Activated CD8-positive, alpha-beta memory T cell treated with anti-CD3 and anti-CD28 coated beads, Interleukin-2, amount 50 U/mL, for 4 hours (primary cell): ENCODE measurements around the gene ANKRD11.
"Not testable (repeated sequence)": the region's sequence is repeated elsewhere in the genome, so short reads cannot be mapped to it uniquely, and the experiment has no call there.

ENCODE experiments used
- DNase-seq: peaks from one replicate; pipeline ENCODE4 v3.0.0-alpha.2; 2020

Gene ANKRD11

DNA sequence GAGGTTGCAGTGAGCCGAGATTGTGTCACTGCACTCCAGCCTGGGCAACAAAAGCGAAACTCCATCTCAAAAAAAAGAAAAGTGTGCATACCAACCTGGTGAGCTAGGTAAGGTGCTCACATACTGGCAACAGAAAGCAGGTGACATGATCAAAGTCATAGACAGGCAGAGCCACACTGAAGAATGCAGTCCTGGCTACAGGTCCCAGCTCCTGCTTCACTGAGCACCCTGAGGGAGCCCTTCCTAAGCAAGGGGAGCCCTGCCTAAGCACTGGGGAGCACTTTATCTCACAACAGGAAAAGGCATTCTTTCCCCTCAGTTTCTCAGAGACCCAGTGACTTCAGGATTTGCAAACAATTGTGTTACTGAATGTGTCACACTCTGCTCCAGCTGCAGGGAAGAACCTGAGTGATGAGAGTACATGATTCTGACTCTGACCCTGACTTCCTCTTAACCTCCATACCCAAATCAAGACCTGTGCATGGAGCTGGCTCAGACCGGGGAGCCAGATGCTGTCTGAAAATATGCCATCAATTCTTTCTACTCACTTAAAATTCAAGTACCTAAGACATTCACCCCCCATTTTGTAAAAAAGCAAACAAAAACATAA lies 40.5 kb downstream of the ANKRD11 start:
- DNase-seq = no peak

DNA sequence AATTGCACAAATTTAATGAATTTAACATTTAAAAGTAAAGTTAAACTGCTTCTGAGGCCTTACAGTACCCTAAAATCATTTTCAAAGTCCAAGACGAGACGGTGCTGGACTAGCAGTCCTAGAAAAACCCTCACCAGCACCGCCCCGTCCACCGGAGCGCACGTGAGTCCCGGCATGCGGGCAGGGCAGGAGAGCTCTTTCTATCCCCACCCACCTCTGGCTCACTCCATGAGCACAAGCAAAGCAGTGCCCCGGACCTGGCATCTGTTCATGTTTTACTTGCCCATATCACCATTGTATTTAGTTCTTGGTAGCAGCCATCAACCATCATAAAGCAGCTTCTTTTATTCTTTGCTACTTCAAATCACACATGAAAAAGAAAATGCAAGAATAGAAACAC lies 41.7 kb downstream of the ANKRD11 start:
- DNase-seq = no peak

DNA sequence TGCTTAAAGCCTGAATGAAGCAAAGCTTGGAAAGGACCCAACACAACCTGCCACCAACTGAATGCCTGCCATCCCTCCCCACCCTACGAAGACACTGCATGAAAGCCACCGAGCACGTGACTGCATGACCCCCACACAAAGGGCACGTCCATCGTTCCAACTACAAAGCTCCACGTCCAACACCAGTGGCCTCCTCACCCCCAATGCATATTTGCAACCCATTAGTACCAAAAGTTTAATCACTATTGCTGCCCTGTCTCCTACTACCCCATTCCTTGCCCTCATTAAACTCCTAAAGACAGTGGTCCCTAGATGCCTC lies 43.4 kb downstream of the ANKRD11 start:
- no peak for DNase-seq

DNA sequence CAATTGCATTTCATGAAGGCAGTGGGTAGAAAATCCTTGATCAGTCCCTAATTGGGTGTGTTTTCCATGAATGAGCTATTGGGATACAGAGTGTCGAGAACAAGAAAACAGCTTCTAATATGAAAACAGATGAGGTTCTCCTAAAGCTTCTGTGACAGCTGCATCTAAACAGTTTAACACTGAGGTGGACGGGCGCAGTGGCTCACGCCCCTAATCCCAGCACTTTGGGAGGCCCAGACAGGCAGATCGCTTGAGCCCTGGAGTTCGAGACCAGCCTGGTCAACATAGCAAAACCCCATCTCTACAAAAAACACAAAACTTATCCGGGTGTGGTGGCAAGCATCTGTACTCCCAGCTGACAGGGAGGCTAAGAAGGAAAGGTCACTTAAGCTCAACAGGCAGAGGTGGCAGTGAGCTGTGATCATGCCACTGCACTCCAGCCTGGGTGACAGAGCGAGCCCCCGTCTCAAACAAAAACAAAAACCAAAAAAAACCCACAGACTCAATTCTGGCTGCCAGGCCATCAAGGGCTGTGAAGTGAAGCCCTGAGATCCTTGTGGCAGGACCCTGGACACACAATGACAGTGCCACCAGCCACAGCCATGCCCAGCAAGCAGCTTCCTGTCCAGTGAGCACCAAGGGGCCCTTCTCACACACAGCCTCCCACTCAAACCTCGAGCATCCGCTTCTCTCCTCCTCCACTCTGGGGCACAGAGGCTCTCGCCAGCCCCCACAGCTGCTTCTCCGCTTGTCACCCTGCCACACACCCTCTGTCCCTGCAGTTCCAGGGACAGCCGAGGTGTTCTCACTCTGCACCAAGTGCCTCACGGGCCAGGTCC lies 44.0 kb downstream of the ANKRD11 start:
- DNase-seq = peak; percentile 31

DNA sequence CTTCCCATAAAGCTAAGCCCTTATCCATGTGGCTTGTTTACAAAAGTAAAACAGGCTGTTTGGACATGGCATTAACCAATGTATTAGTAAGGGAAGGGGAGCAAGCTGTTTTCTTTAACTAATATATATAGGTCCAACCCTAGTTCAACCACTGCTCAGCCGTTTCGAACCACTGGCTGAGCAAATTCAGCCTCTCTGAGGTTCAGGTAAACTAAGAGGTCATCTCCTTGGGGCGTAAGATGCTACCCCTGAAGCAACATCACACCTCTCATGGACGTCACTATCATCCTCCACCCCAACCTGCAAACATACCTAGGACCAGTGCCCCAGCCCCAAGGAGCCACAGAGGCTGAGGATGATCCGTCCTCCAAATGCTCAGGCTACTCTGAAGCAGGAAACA lies 45.2 kb downstream of the ANKRD11 start:
- no peak for DNase-seq

DNA sequence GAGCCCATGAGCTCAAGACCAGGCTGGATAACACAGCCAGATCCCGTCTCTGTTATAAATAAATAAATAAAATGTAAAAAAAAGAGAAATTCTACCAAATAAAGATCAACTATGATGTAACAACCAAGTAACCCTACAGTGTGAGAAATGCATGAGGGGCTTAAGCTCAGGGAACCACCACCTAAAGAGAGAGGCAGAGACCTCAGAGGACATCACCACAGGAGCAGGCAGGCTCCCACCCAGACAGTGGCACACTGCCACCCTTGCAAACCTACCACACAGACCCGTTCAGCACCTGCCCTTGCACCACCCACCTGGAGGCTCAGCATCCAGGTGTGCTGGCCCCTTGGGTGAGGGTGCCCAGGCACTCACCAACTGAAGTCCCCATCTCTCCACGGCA lies 45.6 kb downstream of the ANKRD11 start:
- DNase-seq = no peak

DNA sequence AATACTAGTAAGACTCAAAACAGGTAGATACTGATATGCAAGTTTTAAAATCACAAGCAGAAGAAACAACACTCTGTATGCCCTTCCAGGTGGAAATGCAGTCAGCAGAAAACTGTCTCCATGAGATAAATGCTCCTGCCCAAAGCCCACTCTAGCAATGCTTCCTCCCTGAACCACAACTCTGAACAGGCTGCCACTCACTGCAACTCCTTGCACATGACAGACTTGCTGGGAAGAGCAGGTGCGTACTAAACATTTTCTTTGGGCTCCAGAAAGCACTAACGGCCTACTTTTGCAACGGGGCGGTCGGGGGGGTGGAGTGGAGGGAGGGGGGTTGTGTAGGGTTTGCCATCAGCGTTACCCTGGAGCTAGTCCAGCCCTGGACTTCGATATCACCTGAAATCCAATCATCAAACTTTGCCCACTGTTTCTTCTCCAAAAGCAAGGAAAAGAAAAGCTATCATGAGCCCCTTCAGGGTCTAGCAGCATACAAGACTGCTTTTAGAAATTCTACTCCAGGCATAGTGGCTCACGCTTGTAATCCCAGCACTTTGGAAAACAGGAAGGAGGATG lies 46.1 kb downstream of the ANKRD11 start:
- no peak for DNase-seq

DNA sequence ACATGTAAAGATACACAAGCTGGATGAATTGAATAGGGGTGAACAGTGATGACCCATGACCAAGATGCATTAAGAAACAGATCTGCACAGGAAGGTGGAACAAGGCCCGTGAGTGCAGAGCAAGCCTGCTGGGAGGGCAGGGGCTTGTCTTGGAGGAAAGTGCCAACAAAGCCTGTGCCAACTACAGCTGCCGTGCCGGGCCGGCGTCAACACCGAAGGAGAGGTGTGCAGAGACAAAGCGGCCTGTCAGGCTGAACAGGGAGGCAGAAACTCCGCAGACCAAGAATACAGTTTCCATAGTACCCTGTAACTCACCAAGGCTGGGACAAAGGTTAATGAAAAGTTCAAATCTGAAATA lies 46.7 kb downstream of the ANKRD11 start:
- DNase-seq = no peak

DNA sequence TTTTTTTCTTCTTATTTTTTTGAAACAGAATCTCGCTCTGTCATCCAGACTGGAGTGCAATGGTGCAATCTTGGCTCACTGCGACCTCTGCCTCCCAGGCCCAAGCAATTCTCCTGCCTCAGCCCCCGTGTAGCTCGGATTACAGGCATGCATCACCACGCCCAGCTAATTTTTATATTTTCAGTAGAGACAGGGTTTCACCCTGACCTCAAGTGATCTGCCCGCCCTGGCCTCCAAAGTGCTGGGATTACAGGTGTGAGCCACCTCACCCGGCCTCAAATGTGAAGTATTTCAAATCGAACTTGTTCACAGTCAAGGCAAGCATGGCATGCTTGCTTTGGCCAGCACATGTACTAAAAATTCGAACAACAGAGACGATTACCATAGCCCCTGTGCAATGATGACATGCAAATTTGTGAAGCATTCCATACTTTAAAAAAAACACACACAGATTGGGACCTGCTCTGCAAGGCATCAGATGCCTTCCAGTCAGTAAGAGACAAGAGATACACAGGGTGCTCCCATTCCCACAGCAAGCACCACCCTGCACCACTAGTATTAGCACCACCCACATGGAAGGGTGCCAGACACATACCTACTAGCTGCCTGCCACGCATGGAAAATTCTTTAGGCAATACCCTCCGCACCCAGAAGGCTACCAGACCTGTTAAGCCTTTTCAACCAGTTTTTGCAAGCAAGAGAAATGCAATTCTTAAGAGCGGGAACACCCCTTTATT lies 47.2 kb downstream of the ANKRD11 start:
- no peak for DNase-seq

DNA sequence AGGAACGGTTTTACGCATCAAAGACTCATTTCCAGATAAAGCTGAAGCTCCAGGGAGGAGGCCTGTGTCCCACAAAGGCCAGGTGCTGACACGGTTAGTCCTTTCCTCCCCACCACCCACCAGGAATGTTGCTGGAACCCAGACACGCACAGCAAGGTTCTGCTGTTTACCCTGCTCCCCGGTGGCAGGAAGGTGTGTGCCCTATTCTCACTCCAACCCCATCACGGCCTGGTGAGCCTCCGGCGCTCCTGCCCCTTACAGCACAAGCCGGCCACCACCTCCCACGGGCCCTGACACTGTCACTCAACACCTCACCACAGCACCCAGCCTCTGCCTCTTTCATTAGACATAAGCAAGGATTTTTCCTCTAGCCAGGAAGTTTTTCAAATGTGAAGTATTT lies 47.8 kb downstream of the ANKRD11 start:
- DNase-seq = no peak

DNA sequence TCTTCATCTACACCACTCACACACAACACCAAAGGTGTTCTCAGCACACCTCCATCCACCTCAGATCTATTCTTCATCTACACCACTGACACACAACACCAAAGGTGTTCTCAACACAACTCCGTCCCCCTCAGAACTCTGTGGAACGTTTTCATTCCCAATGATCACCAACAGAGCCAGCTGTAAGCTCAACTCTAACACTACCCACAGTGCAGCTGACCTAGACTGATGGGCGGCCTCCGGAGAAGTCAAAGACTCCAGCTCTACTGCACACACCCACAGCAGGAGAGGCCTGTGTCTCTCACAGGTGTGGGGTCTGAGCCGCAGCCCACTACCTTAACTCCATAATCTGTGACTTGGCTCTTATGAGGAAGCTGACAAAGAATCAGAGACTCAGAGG lies 50.7 kb downstream of the ANKRD11 start:
- DNase-seq = no peak

DNA sequence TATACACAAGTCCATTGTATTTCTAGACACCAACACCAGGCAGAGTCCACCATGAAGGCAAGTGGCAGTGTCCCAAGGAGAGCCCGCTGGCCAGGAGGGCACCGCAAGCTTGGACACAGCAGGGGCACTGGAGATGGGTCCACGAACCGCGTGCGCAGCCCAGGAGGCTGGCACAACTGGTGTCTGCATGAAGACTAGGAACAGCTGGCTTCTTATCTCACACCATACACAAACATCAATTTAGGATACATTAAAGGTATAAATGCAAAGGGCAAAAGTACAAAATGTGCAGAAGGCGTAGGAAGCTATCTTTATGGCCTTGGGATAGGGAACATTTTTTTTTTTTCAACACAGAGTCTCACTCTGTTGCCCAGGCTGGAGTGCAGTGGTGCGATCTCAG lies 52.4 kb downstream of the ANKRD11 start:
- DNase-seq = no peak

DNA sequence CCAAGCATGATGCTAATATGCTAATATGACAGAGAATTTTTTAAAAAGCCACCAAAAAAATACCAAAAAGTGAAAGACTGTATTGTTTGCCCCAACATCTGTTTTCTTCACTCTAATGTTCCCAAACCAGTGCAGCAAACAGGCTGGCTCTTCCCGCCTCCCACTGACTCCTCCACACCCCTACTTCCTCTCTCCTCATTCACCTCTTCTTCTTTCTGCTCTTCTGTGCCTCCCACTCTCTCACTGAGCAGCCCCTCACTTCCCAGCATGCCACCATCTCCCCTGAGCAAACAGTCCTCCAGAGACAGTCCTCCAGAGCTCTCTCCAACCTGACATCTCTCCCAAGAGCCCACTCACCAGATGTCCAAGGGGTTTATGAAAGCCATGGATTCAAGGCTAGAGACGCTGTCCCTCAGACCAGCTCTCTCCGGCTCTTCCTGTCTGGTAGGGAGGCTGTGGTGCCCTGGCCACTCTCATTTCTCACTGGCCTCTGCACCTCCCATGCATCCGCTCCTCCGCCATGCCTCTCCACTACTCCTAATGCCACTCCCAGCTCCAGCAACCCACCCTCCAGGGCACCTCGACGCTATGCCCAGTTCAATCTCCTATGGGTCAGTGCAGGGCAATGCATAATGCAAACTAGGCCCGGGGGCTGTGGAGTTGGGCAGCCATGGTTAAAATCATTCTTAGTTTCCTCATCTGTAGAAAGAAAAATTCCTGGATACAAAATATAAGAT lies 52.9 kb downstream of the ANKRD11 start:
- DNase-seq = no peak

DNA sequence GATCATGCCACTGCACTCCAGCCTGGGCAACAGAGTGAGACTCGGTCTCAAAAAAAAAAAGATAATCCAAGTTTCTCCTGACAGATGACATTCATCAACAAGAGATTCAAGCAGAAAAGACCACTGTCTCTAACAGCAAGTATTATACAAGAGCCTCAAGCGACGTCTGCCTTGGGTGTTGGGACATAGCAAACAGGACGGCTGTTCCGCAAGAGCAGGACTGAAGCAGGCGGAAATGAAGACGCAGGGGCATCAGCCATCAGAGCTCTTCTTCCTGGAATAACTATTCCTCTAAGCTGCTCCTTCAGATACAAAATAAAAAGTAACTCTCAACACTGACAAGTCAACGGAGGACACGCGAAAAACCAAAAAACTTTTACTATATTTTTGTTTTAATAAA lies 54.0 kb downstream of the ANKRD11 start:
- no peak for DNase-seq

DNA sequence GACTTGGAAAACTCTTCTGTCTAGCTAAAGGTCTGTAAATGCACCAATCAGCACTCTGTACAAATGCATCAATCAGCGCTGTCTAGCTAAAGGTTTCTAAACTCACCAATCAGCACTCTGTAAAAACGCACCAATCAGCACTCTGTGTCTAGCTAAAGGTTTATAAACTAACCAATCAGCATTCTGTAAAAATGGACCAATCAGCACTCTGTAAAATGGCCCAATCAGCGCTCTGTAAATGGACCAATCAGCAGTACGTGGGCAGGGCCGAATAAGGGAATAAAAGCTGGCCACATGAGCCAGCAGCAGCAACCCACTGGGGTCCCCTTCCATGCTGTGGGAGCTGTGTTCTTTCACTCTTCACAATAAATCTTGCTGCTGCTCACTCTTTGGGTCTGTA lies 55.3 kb downstream of the ANKRD11 start:
- DNase-seq = not testable (repeated sequence)

DNA sequence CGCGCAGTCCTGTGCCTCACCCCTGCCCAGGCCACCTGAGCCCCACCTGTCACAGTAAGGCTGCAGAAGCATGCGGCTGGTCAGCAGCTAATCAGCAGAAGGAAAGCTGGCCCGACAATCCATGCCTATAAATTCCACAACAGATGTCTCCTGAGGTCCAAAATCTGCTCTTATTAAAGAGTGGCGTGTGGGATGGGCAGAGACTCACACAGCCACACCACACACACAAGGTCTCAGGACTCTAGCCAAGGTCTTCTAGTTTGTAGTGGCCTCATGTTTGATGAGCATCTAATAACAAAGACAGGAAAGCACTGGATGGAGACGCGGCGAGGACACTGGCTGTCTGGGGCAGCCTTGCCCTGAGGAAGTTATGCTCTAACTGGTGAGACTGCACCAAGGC lies 55.9 kb downstream of the ANKRD11 start:
- DNase-seq = no peak

DNA sequence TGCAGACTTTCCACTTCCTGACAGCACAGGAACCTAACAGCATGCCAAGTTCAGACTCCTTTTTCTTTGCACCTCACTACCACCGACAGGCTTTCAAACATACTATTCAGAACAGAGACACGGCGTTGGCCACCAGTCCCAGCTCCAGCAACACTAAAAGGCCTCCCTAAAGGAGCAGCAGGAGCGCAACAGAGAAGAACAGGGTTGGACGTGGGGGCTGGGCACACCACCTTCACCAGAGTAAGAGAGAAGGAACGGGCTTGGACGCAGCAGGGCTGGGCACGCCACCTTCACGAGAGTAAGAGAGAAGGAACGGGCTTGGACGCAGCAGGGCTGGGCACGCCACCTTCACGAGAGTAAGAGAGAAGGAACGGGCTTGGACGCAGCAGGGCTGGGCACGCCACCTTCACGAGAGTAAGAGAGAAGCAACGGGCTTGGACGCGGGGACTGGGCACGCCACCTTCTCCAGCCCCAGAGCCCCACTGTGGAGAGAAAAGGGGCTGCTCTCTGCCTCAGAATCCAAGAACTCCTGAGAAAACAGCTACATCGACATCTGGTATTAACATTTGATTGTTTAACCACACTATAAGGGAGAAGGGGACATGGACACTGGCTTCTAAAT lies 56.9 kb downstream of the ANKRD11 start:
- not testable (repeated sequence) for DNase-seq

DNA sequence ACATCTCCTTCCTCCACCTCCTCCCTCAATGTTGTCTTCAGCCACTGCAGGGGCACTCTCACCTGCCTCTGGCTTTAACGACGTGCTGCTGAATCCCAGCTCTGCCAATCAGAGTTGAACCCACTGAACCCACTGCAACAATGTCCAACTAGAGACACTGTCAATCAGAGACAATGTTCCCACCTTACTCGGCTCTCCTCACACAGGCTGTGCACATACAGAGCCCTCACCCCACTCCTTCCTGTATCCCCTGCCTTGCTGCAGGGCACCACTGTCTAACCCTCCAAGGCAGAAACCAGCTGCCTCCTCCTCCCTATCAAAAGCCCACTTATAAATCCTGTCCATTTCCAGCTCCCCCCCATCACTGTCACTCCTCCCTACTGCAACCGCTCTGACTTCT lies 58.7 kb downstream of the ANKRD11 start:
- no peak for DNase-seq

DNA sequence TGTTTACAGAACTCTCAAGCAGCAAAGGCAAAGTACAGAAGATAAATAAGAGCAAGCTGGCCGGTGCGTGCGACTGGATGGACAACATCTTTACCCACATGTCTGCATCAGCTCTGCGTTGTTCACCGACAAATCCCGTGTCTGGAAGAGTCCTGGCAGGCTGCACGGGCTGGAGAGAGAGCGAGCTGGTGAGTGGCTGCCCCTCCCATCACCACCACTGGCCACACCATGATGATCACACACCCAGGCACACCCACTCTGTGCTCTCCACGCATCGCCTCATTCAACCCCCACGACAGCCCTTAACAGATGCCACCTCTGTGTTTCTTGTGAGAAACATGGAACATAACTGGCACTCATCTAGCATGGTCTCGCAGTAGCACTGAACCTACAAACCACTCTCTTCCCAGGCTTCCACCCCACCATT lies 59.2 kb downstream of the ANKRD11 start:
- DNase-seq = no peak

DNA sequence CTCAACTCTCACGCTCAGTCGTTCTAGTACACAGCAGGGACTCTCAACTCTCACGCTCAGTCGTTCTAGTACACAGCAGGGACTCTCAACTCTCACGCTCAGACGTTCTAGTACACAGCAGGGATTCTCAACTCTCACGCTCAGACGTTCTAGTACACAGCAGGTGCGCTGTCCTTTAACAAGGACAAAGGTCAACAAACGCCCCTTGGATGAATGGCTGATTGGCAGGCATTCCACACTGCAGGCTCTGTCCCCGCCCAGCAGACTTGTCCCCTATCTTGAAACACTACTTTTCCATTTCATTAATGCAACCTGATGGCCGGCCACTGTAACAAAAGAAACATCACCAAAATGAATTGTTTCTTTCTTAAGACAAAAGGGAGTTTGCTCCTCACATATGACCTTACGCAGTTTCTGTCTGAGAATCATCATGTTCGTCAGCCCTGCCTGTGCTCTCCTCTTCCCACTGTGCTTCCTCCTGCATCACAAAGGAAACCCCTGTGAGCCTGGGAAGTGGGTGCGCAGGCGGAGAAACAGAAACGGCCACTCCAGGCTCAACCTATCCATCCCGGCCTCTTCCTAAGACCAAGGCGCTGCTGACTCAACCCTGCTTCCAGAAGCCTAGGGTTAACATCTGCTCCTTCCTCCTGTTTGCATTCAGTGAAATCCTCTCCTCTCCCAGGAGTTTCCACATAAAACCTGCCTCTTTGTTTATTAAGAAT lies 59.8 kb downstream of the ANKRD11 start:
- no peak for DNase-seq

DNA sequence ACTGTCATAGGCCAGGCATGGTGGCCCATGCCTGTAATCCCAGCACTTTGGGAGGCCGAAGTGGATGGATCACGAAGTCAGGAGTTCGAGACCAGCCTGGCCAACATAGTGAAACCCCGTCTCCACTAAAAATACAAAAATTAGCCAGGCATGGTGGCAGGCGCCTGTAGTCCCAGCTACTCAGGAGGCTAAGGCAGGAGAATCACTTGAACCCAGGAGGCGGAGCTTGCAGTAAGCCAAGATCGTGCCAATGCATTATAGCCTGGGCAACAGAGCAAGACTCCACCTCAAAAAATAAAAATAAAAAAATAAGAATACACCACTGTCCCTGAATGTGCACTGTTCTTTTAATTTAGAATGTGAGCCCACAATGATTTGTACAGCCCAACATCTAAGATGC lies 61.8 kb downstream of the ANKRD11 start:
- DNase-seq = not testable (repeated sequence)
